ENCODE data around the gene SRSF7. TPM values are rescaled to one million over a fixed set of nuclear protein-coding genes. Genes with fewer than 3 reads are reported as not detected.
A peak's percentile ranks its signal among the peaks of the same experiment; 100 is the strongest.
"Not testable (repeated sequence)": the region's sequence is repeated elsewhere in the genome, so short reads cannot be mapped to it uniquely, and the experiment has no call there.

The SRSF7 gene
- total RNA-seq, 1 donor from 2014 or later = 121 TPM

- peak; percentile 65 for DNase-seq (ENCODE audit: low spot score)
- intact Hi-C loops (cut with DNase I) = loop anchor here (10.0 kb wide), 1 partner anchor 422 kb away; no protein-coding TSS in a partner anchor
- ATAC-seq = peak; percentile 33
Measured at GRCh38 chr2:38737000-38737698, 14.0 kb downstream of the SRSF7 start.

GRCh38 chr2:38735999-38736320, 15.2 kb downstream of the SRSF7 start:
- ATAC-seq = no peak

GRCh38 chr2:38734299-38735058, 16.7 kb downstream of the SRSF7 start:
- DNase-seq (ENCODE audit: low spot score) (no peak), ATAC-seq (no peak)
- intact Hi-C loops (cut with DNase I) = loop anchor here (10.0 kb wide), 1 partner anchor 420 kb away; no protein-coding TSS in a partner anchor

More at GRCh38 chr2:38735999-38736320, 15.2 kb downstream of the SRSF7 start:
- DNase-seq (ENCODE audit: low spot score) = peak; percentile 37
- intact Hi-C loops (cut with DNase I) = loop anchor here (10.0 kb wide), 1 partner anchor 421 kb away; no protein-coding TSS in a partner anchor

- ATAC-seq (no peak), DNase-seq (ENCODE audit: low spot score) (no peak)
- intact Hi-C loops (cut with DNase I) = loop anchor here (10.0 kb wide), 1 partner anchor 419 kb away; no protein-coding TSS in a partner anchor
Measured at GRCh38 chr2:38733300-38733971, 17.7 kb downstream of the SRSF7 start.

- no peak for DNase-seq (ENCODE audit: low spot score)
- no peak for ATAC-seq
- intact Hi-C loops (cut with DNase I) = loop anchor here (10.0 kb wide), 1 partner anchor 417 kb away; no protein-coding TSS in a partner anchor
Measured at GRCh38 chr2:38731684-38732221, 19.4 kb downstream of the SRSF7 start.

- DNase-seq (ENCODE audit: low spot score) (no peak), ATAC-seq (no peak)
- intact Hi-C loops (cut with DNase I) = loop anchor here (10.0 kb wide), 1 partner anchor 416 kb away; no protein-coding TSS in a partner anchor
Measured at GRCh38 chr2:38731090-38731489, 20.1 kb downstream of the SRSF7 start.

- ATAC-seq (no peak), DNase-seq (ENCODE audit: low spot score) (no peak)
- intact Hi-C loops (cut with DNase I) = no loop called here
Measured at GRCh38 chr2:38728694-38729093, 22.5 kb downstream of the SRSF7 start.

GRCh38 chr2:38727661-38728060, 23.5 kb downstream of the SRSF7 start:
- DNase-seq (ENCODE audit: low spot score) (no peak), ATAC-seq (no peak)
- intact Hi-C loops (cut with DNase I) = no loop called here

- DNase-seq (ENCODE audit: low spot score) = no peak
- intact Hi-C loops (cut with DNase I) = no loop called here
- no peak for ATAC-seq
Measured at GRCh38 chr2:38723173-38723572, 28.0 kb downstream of the SRSF7 start.

GRCh38 chr2:38722271-38723061, 28.7 kb downstream of the SRSF7 start:
- DNase-seq (ENCODE audit: low spot score) = no peak
- intact Hi-C loops (cut with DNase I) = no loop called here
- no peak for ATAC-seq

GRCh38 chr2:38720613-38721241, 30.4 kb downstream of the SRSF7 start:
- ATAC-seq = peak; percentile 97
- intact Hi-C loops (cut with DNase I) = no loop called here

GRCh38 chr2:38719706-38720105, 31.5 kb downstream of the SRSF7 start:
- no peak for ATAC-seq
- DNase-seq (ENCODE audit: low spot score) = no peak
- intact Hi-C loops (cut with DNase I) = no loop called here

More at GRCh38 chr2:38720613-38721241, 30.4 kb downstream of the SRSF7 start:
- DNase-seq (ENCODE audit: low spot score) = peak; percentile 91

GRCh38 chr2:38718601-38719000, 32.6 kb downstream of the SRSF7 start:
- ATAC-seq (no peak), DNase-seq (ENCODE audit: low spot score) (no peak)
- intact Hi-C loops (cut with DNase I) = no loop called here

GRCh38 chr2:38716185-38716584, 35.0 kb downstream of the SRSF7 start:
- no peak for DNase-seq (ENCODE audit: low spot score)
- intact Hi-C loops (cut with DNase I) = no loop called here
- no peak for ATAC-seq

GRCh38 chr2:38714941-38715340, 36.2 kb downstream of the SRSF7 start:
- intact Hi-C loops (cut with DNase I); ATAC-seq: not testable (repeated sequence)

GRCh38 chr2:38713338-38713737, 37.8 kb downstream of the SRSF7 start:
- intact Hi-C loops (cut with DNase I) = no loop called here
- ATAC-seq = no peak

More at GRCh38 chr2:38714941-38715340, 36.2 kb downstream of the SRSF7 start:
- DNase-seq (ENCODE audit: low spot score) = not testable (repeated sequence)

GRCh38 chr2:38712871-38713270, 38.3 kb downstream of the SRSF7 start:
- DNase-seq (ENCODE audit: low spot score) (no peak), ATAC-seq (no peak)
- intact Hi-C loops (cut with DNase I) = no loop called here

More at GRCh38 chr2:38713338-38713737, 37.8 kb downstream of the SRSF7 start:
- no peak for DNase-seq (ENCODE audit: low spot score)

GRCh38 chr2:38712413-38712812, 38.7 kb downstream of the SRSF7 start:
- intact Hi-C loops (cut with DNase I) = no loop called here
- no peak for ATAC-seq
- no peak for DNase-seq (ENCODE audit: low spot score)

Data from sciatic nerve (tissue), 2 donors.